H1 (cell line): Measurements from ENCODE around the gene IMPDH1. TPM values are rescaled to one million over a fixed set of nuclear protein-coding genes. Genes with fewer than 3 reads are reported as not detected.

ENCODE experiments used
- CTCF ChIA-PET: fragments of 300-600 bp; sonication (Branson Sonifier 250); formaldehyde crosslinking; loops from one replicate; lab custom pipeline; 2021; ENCODE audit not compliant: partially characterized antibody; lab: Charles Lee
- POLR2A ChIA-PET: fragments of 300-600 bp; sonication (Branson Sonifier 250); formaldehyde crosslinking; loops from one replicate; lab custom pipeline; 2021; ENCODE audit warnings: inconsistent platforms; ENCODE audit not compliant: partially characterized antibody; lab: Charles Lee
- DNase-seq, 2 experiments: peaks; one replicate each; pipeline versions ENCODE4 v3.0.0 to v3.0.0-alpha.2; 2010 to 2022; ENCODE audit warnings: low spot score in 2 of 2, low read depth in 1 of 2, mixed read lengths in 1 of 2
- FAIRE-seq: peaks from 2 replicates; lab custom pipeline; 2011; peaks lifted over from hg19 to GRCh38; lab: Jason Lieb, UNC
- H2AFZ ChIP-seq: 2 replicates; pipeline ENCODE4 v1.8.1; 2012; ENCODE audit warnings: low read length, inconsistent platforms
- H2AK5ac ChIP-seq: 2 replicates; pipeline ENCODE4 v1.6.1; 2013; ENCODE audit warnings: low read depth, low read length
- H2BK120ac ChIP-seq: replicated peaks from 2 replicates; pipeline ENCODE3; 2013; ENCODE audit warnings: low read depth, low read length, inconsistent platforms
- H2BK12ac ChIP-seq: 2 replicates; pipeline ENCODE4 v1.6.1; 2013; ENCODE audit warnings: low read depth, low read length
- H2BK15ac ChIP-seq: 2 replicates; pipeline ENCODE4 v1.6.1; 2013; ENCODE audit warnings: low read length
- H2BK20ac ChIP-seq: 2 replicates; pipeline ENCODE4 v1.6.1; 2013; ENCODE audit warnings: low read length
- H2BK5ac ChIP-seq: 2 replicates; pipeline ENCODE4 v1.6.1; 2013; ENCODE audit warnings: low read depth, low read length
- H3K14ac ChIP-seq: 2 replicates; pipeline ENCODE4 v1.6.1; 2013; ENCODE audit warnings: inconsistent platforms; ENCODE audit not compliant: insufficient read length
- H3K18ac ChIP-seq: 2 replicates; pipeline ENCODE4 v1.6.1; 2013; ENCODE audit warnings: low read length; ENCODE audit errors: extremely low read depth
- H3K23ac ChIP-seq: 2 replicates; pipeline ENCODE4 v1.6.1; 2013; ENCODE audit warnings: inconsistent platforms; ENCODE audit not compliant: insufficient read length
- H3K23me2 ChIP-seq: 2 replicates; pipeline ENCODE4 v1.6.1; 2013; ENCODE audit warnings: low read depth, low read length
- H3K27ac ChIP-seq: 2 replicates; pipeline ENCODE4 v1.6.1; 2011; ENCODE audit warnings: low read depth, low read length, inconsistent platforms
- H3K27me3 ChIP-seq, 4 experiments: replicated peaks in 1 of 4; 1 replicate in 1 of 4; 2 replicates in 3 of 4; pipeline versions ENCODE4 v1.6.1 to v1.8.1; 2011 to 2013; ENCODE audit warnings: low read length in 3 of 4, mild to moderate bottlenecking in 3 of 4, inconsistent platforms in 2 of 4, mixed read lengths in 2 of 4, moderate library complexity in 1 of 4; ENCODE audit not compliant: control insufficient read depth in 3 of 4, insufficient read depth in 3 of 4; ENCODE audit errors: extremely low read depth in 1 of 4
- H3K36me3 ChIP-seq, 4 experiments: 2 replicates each; pipeline versions ENCODE4 v1.6.1 to v1.8.1; 2011 to 2013; ENCODE audit warnings: mild to moderate bottlenecking in 4 of 4, low read length in 3 of 4, moderate library complexity in 2 of 4, control low read depth in 1 of 4, inconsistent platforms in 1 of 4; ENCODE audit not compliant: insufficient read depth in 4 of 4, control insufficient read depth in 2 of 4
- H3K4ac ChIP-seq: replicated peaks from 2 replicates; pipeline ENCODE3; 2013; ENCODE audit warnings: low read length, low read depth, mixed read lengths, inconsistent platforms; ENCODE audit not compliant: insufficient read length
- H3K4me1 ChIP-seq, 4 experiments: replicated peaks in 1 of 4; 1 replicate in 1 of 4; 2 replicates in 3 of 4; pipeline versions ENCODE4 v1.6.1 to v1.8.1; 2011 to 2013; ENCODE audit warnings: low read length in 3 of 4, inconsistent platforms in 2 of 4, mixed read lengths in 1 of 4; ENCODE audit not compliant: insufficient read depth in 4 of 4, control insufficient read depth in 3 of 4
- H3K4me2 ChIP-seq, 2 experiments: 2 replicates each; pipeline versions ENCODE4 v1.6.1 to v1.8.1; 2011 to 2013; ENCODE audit warnings: low read depth in 2 of 2, low read length in 2 of 2, control low read depth in 1 of 2, inconsistent platforms in 1 of 2, mild to moderate bottlenecking in 1 of 2; ENCODE audit not compliant: insufficient read depth in 1 of 2
- H3K4me3 ChIP-seq, 4 experiments: fragments of 200-600, 300-600 bp in 1 of 4; sonication (generic), shearing (Covaris generic), sonication (Bioruptor Twin) in 1 of 4; 2 replicates each; pipeline versions ENCODE4 v1.5.1 to v1.8.1; 2011 to 2016; ENCODE audit warnings: low read length in 4 of 4, low read depth in 3 of 4, control low read depth in 2 of 4, inconsistent platforms in 2 of 4, mild to moderate bottlenecking in 2 of 4, mixed read lengths in 1 of 4, moderate library complexity in 1 of 4; ENCODE audit not compliant: insufficient read depth in 2 of 4; ENCODE audit errors: extremely low read depth in 1 of 4
- H3K56ac ChIP-seq: replicated peaks from 2 replicates; pipeline ENCODE3; 2013; ENCODE audit warnings: low read depth, mild to moderate bottlenecking, mixed read lengths, low read length, inconsistent platforms; ENCODE audit not compliant: insufficient read length
- H3K79me1 ChIP-seq: 2 replicates; pipeline ENCODE4 v1.6.1; 2013; ENCODE audit warnings: low read depth, low read length, control low read depth
- H3K79me2 ChIP-seq, 2 experiments: 2 replicates each; pipeline versions ENCODE4 v1.6.1 to v1.8.1; 2012 to 2013; ENCODE audit warnings: low read length in 2 of 2, mild to moderate bottlenecking in 2 of 2, inconsistent platforms in 1 of 2; ENCODE audit not compliant: insufficient read depth in 2 of 2, control insufficient read depth in 1 of 2
- H3K9ac ChIP-seq, 4 experiments: replicated peaks in 1 of 4; 1 replicate in 1 of 4; 2 replicates in 3 of 4; pipeline versions ENCODE4 v1.6.1 to v1.8.1; 2011 to 2013; ENCODE audit warnings: low read depth in 3 of 4, low read length in 3 of 4, control low read depth in 2 of 4, mild to moderate bottlenecking in 2 of 4, moderate library complexity in 2 of 4, inconsistent platforms in 1 of 4; ENCODE audit errors: extremely low read depth in 1 of 4
- H3K9me3 ChIP-seq, 2 experiments: 2 replicates each; pipeline versions ENCODE4 v1.6.1 to v1.8.1; 2012 to 2013; ENCODE audit warnings: mild to moderate bottlenecking in 2 of 2, moderate library complexity in 2 of 2, control low read depth in 1 of 2, inconsistent platforms in 1 of 2, low read depth in 1 of 2, low read length in 1 of 2, mixed read lengths in 1 of 2; ENCODE audit not compliant: insufficient read depth in 2 of 2
- H4K20me1 ChIP-seq, 2 experiments: replicated peaks in 1 of 2; 2 replicates each; pipeline versions ENCODE3 to v1.8.1; 2011 to 2013; ENCODE audit warnings: inconsistent platforms in 2 of 2, low read length in 2 of 2, mild to moderate bottlenecking in 1 of 2; ENCODE audit not compliant: insufficient read depth in 2 of 2, control insufficient read depth in 1 of 2
- H4K5ac ChIP-seq: 2 replicates; pipeline ENCODE4 v1.6.1; 2013; ENCODE audit warnings: low read length, low read depth, mixed read lengths, inconsistent platforms; ENCODE audit not compliant: insufficient read length
- H4K8ac ChIP-seq: 2 replicates; pipeline ENCODE4 v1.8.0; 2013; ENCODE audit warnings: mild to moderate bottlenecking, moderate library complexity, low read length, inconsistent platforms; ENCODE audit not compliant: insufficient read depth; ENCODE audit errors: extremely low read depth
- H4K91ac ChIP-seq: replicated peaks from 2 replicates; pipeline ENCODE3; 2013; ENCODE audit warnings: low read length, mixed read lengths, inconsistent platforms; ENCODE audit not compliant: insufficient read length
- JUND ChIP-seq: IDR thresholded peaks from 2 replicates; pipeline ENCODE4 v1.6.1; 2011; ENCODE audit warnings: mild to moderate bottlenecking, improper control_type of control experiment, low read length
- KDM5A ChIP-seq: fragments of 200-600 bp; IDR thresholded peaks from 2 replicates; pipeline ENCODE4 v1.7.1; 2012; ENCODE audit warnings: mild to moderate bottlenecking, low read length, inconsistent platforms, mixed read lengths
- RAD21 ChIP-seq, 2 experiments: IDR thresholded peaks in 1 of 2; conservative IDR thresholded peaks in 1 of 2; 2 replicates each; pipeline ENCODE4 v1.6.1; 2011; ENCODE audit warnings: low read depth in 2 of 2, low read length in 2 of 2, improper control_type of control experiment in 1 of 2, inconsistent platforms in 1 of 2, mild to moderate bottlenecking in 1 of 2, moderate library complexity in 1 of 2
- RNF2 ChIP-seq: fragments of 200-900, 300-1000 bp; sonication (generic); IDR thresholded peaks from 2 replicates; pipeline ENCODE4 v1.7.1; 2016; ENCODE audit warnings: borderline replicate concordance, low read depth, mild to moderate bottlenecking, antibody characterized with exemption, low read length; ENCODE audit not compliant: poor library complexity, severe bottlenecking; ENCODE audit errors: missing control alignments
- SAP30 ChIP-seq: fragments of 300-600 bp; sonication (generic); IDR thresholded peaks from 2 replicates; pipeline ENCODE4 v1.7.1; 2012; ENCODE audit warnings: low read length, moderate library complexity, mild to moderate bottlenecking, inconsistent platforms; ENCODE audit not compliant: insufficient read depth, insufficient replicate concordance
- SP1 ChIP-seq: IDR thresholded peaks from 2 replicates; pipeline ENCODE4 v1.6.1; 2011; ENCODE audit warnings: low read depth, low read length
- USF2 ChIP-seq: IDR thresholded peaks from 2 replicates; pipeline ENCODE4 v1.6.1; 2011; ENCODE audit warnings: low read length, improper control_type of control experiment
- WGBS, 2 experiments: shearing (Covaris generic) in 1 of 2; methylation state at CpG; one replicate each; pipeline versions ENCODE4 v1.1.6 to v1.1.7; 2013 to 2015; ENCODE audit warnings: low lambda C conversion rate in 2 of 2, mixed read lengths in 2 of 2, inconsistent platforms in 1 of 2, low coverage in 1 of 2, missing lambda C conversion rate in 1 of 2; ENCODE audit not compliant: insufficient replicate concordance in 2 of 2, insufficient coverage in 1 of 2, insufficient read length in 1 of 2; ENCODE audit errors: extremely low coverage in 1 of 2, missing lambda C conversion rate in 1 of 2; 5-methylcytosine and 5-hydroxymethylcytosine counted together
- polyA plus RNA-seq, 7 experiments: library from polyadenylated mRNA; depleted of rRNA in 3 of 7; stranded (reverse) in 5 of 7; unstranded in 2 of 7; fragments of >200 nt in 5 of 7; fragments of 200-250 nt in 2 of 7; gene quantifications; 1 replicate in 5 of 7; 2 replicates in 1 of 7; 4 replicates in 1 of 7; pipeline versions ENCODE4 v1.2.1 to v1.2.3, GENCODE V29; 2011 to 2013; ENCODE audit warnings: missing spikeins in 2 of 7, mixed read lengths in 2 of 7
- total RNA-seq: library from RNA; stranded (reverse); fragmentation: NEBNext Ultra II Directional; extraction: Animal tissue kit (Norgen Biotek cat#: 25700); gene quantifications from 2 replicates; pipeline ENCODE4 v1.2.1, GENCODE V29; 2021
- TF ChIP-seq, protein P1 (sequence below): IDR thresholded peaks from 2 replicates; pipeline ENCODE4 v1.6.1; 2012; ENCODE audit warnings: inconsistent platforms

IMPDH1 gene
- total and polyA plus RNA-seq, 2 of the 8 experiments (the other 6 are each of a cell fraction or from before 2014, with no cell fraction given) = 45.8 TPM

DNA sequence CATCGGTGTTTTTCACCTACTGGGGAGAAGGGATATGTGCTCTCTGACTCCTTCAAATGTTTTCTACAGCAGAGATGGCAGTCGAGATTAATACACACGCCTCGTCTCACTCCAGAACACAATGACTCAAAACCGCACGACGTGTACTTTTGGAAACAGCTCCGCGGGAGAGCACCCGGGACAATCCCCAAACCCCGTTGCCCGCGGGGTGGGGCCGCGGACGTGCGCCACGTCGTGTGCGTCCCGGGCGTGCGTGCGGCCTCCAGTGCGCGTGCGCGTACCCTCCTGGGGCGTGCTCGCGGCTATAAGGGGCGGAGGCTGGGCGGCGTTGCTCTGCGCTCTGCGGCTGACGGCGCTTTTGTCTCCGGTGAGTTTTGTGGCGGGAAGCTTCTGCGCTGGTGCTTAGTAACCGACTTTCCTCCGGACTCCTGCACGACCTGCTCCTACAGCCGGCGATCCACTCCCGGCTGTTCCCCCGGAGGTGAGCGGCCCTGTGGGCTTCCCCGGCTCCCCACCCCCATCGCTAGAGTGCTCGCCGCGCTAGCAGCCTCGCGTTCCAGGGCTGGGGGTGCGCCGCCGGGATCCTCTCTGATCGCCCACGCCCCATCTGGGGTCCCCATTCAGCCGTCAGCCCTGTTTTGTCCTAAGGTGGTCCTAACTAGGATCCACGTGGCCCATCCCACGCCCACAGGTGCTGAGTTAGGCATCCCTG is 45.9 kb upstream of the IMPDH1 start, which contains the start of gene HILPDA:
HILPDA (plus strand) TSS at position 336 of the 712 bp plus-strand sequence. CDS start 1,391 bp downstream, outside the sequence.
- H2BK20ac ChIP-seq = 0 out of 2 replicates have a peak within 1 kb of the TSS, but pooled peaks have one; percentile 6
- H3K4me1 ChIP-seq = peaks cover 9 to 20% (median 14%) of the 10 kb centered on the region in 4 experiments
- WGBS, 2 experiments = 1% methylated on average over 64 of the region's 64 CpGs; no CpG with 5 or more reads in 1 of the 2 experiments
- peak within 1 kb of the TSS; percentile 97 to 100 (median 98) for H3K9ac ChIP-seq
- H2BK15ac ChIP-seq = no peak within 1 kb of the TSS
- peak within 1 kb of the TSS; percentile 94 for H2BK120ac ChIP-seq
- no peaks in the 10 kb centered on the region for H3K9me3 ChIP-seq
- H3K4me2 ChIP-seq = peak within 1 kb of the TSS; percentile 73 to 97
- H2BK5ac ChIP-seq = peak within 1 kb of the TSS; percentile 85
- peak within 1 kb of the TSS; percentile 96 to 100 (median 100) for H3K4me3 ChIP-seq
- peak within 1 kb of the TSS; percentile 79 for H3K18ac ChIP-seq
- no peak for FAIRE-seq
- H4K5ac ChIP-seq = peak within 1 kb of the TSS; percentile 94
- H3K4ac ChIP-seq = peak within 1 kb of the TSS; percentile 96
- H3K14ac ChIP-seq = peak within 1 kb of the TSS; percentile 92
- peak within 1 kb of the TSS; percentile 71 for H3K56ac ChIP-seq
- peaks cover 3 to 15% (median 7%) of the 10 kb centered on the region in 4 experiments; a peak in 6 of 8 replicates for H3K36me3 ChIP-seq
- H3K27ac ChIP-seq = peak within 1 kb of the TSS; percentile 93
- H2BK12ac ChIP-seq = no peak within 1 kb of the TSS
- peak within 1 kb of the TSS; percentile 98; the same call in 1 of the 2 replicates for H4K8ac ChIP-seq
- peak within 1 kb of the TSS; percentile 81; the same call in 1 of the 2 replicates for H2AFZ ChIP-seq
- H3K79me2 ChIP-seq = peaks cover 0 to 43% of the 10 kb centered on the region in 2 experiments; a peak in 3 of 4 replicates
- POLR2A ChIA-PET = interaction anchor here (0.6 to 2.3 kb wide), 13 partner anchors 11 to 282 kb away, joined by 3 to 18 read pairs (median 3); no protein-coding TSS in a partner anchor
- peak within 1 kb of the TSS; percentile 100 for H4K91ac ChIP-seq
- no peaks in the 10 kb centered on the region; a peak in 2 of 7 replicates for H3K27me3 ChIP-seq
- CTCF ChIA-PET = interaction anchor here (1.0 to 5.4 kb wide), 6 partner anchors 15 to 48 kb away, joined by 3 to 67 read pairs (median 6); no protein-coding TSS in a partner anchor
- H2AK5ac ChIP-seq = peak within 1 kb of the TSS; percentile 79; the same call in 1 of the 2 replicates
- peak in 1 of 2 experiments; percentile 93 for DNase-seq
- H3K23me2 ChIP-seq = peaks cover 9% of the 10 kb centered on the region; the same call in 1 of the 2 replicates
- H3K79me1 ChIP-seq = peaks cover 9% of the 10 kb centered on the region
- peak within 1 kb of the TSS; percentile 98 for H3K23ac ChIP-seq
- peaks cover 4 to 6% of the 10 kb centered on the region in 2 experiments for H4K20me1 ChIP-seq
- no peak for TF ChIP-seq USF2
- TF ChIP-seq SAP30 = no peak
- peak in 1 of 2 experiments; percentile 2; a peak in 1 of 4 replicates for TF ChIP-seq RAD21 (IDR thresholded peaks at IDR 0.05 in 1 of 2, conservative IDR thresholded peaks at IDR 0.05 in 1 of 2; ENCODE audit: low read depth in 2 of 2, low read length in 2 of 2)
- TF ChIP-seq, protein P1, sequence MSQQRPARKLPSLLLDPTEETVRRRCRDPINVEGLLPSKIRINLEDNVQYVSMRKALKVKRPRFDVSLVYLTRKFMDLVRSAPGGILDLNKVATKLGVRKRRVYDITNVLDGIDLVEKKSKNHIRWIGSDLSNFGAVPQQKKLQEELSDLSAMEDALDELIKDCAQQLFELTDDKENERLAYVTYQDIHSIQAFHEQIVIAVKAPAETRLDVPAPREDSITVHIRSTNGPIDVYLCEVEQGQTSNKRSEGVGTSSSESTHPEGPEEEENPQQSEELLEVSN = peak; percentile 79
- TF ChIP-seq KDM5A = no peak
- no peak for TF ChIP-seq RNF2
- no peak for TF ChIP-seq JUND
- no peak for TF ChIP-seq SP1
